Measurements from ENCODE around the gene CORO1C. TPM values are rescaled to one million over a fixed set of nuclear protein-coding genes. Genes with fewer than 3 reads are reported as not detected.
"Not testable (repeated sequence)": the region's sequence is repeated elsewhere in the genome, so short reads cannot be mapped to it uniquely, and the experiment has no call there.

The CORO1C gene
- total RNA-seq, 1 donor from 2014 or later: 380 TPM

GRCh38 chr12:108734200-108734906 lies 3.0 kb upstream of the CORO1C start:
- Mint-ChIP-seq H3K27me3 (ENCODE audit: unreplicated experiment) (peaks cover 14% of the 10 kb centered on the region), H3K4me1 (ENCODE audit: unreplicated experiment) (peaks cover 23% of the 10 kb centered on the region), H3K27ac (ENCODE audit: unreplicated experiment) (no peak overlapping the region), H3K36me3 (ENCODE audit: low read depth, unreplicated experiment) (no peaks in the 10 kb centered on the region), H3K4me3 (ENCODE audit: unreplicated experiment) (no peak overlapping the region), H3K9me3 (ENCODE audit: unreplicated experiment) (no peaks in the 10 kb centered on the region)
- TF ChIP-seq CTCF (IDR thresholded peaks at IDR 0.05; ENCODE audit: unreplicated experiment): no peak
- DNase-seq (ENCODE audit: low spot score): no peak

GRCh38 chr12:108733230-108733531 lies 1.9 kb upstream of the CORO1C start:
- peaks cover 34% of the 10 kb centered on the region for H3K4me1 Mint-ChIP-seq (ENCODE audit: unreplicated experiment)
- not testable (repeated sequence) for H3K27ac Mint-ChIP-seq (ENCODE audit: unreplicated experiment); H3K36me3 Mint-ChIP-seq (ENCODE audit: low read depth, unreplicated experiment); H3K9me3 Mint-ChIP-seq (ENCODE audit: unreplicated experiment); DNase-seq (ENCODE audit: low spot score); H3K4me3 Mint-ChIP-seq (ENCODE audit: unreplicated experiment)
- H3K27me3 Mint-ChIP-seq (ENCODE audit: unreplicated experiment): peaks cover 14% of the 10 kb centered on the region

GRCh38 chr12:108732489-108733229 lies 1.3 kb upstream of the CORO1C start:
- H3K4me3 Mint-ChIP-seq (ENCODE audit: unreplicated experiment): peak overlapping the region; percentile 95
- peaks cover 14% of the 10 kb centered on the region for H3K27me3 Mint-ChIP-seq (ENCODE audit: unreplicated experiment)
- peaks cover 39% of the 10 kb centered on the region for H3K4me1 Mint-ChIP-seq (ENCODE audit: unreplicated experiment)
- no peaks in the 10 kb centered on the region for H3K9me3 Mint-ChIP-seq (ENCODE audit: unreplicated experiment)
- H3K36me3 Mint-ChIP-seq (ENCODE audit: low read depth, unreplicated experiment): peaks cover 6% of the 10 kb centered on the region
- no peak for DNase-seq (ENCODE audit: low spot score)
- no peak for TF ChIP-seq CTCF (IDR thresholded peaks at IDR 0.05; ENCODE audit: unreplicated experiment)
- H3K27ac Mint-ChIP-seq (ENCODE audit: unreplicated experiment): peak overlapping the region; percentile 95

GRCh38 chr12:108731866-108732461 lies 646 bp upstream of the CORO1C start:
- H3K4me1 Mint-ChIP-seq (ENCODE audit: unreplicated experiment): peaks cover 46% of the 10 kb centered on the region
- peak overlapping the region; percentile 95 for H3K4me3 Mint-ChIP-seq (ENCODE audit: unreplicated experiment)
- TF ChIP-seq CTCF (IDR thresholded peaks at IDR 0.05; ENCODE audit: unreplicated experiment): no peak
- H3K9me3 Mint-ChIP-seq (ENCODE audit: unreplicated experiment): no peaks in the 10 kb centered on the region
- H3K27ac Mint-ChIP-seq (ENCODE audit: unreplicated experiment): peak overlapping the region; percentile 95
- DNase-seq (ENCODE audit: low spot score): peak; percentile 99
- peaks cover 6% of the 10 kb centered on the region for H3K36me3 Mint-ChIP-seq (ENCODE audit: low read depth, unreplicated experiment)
- H3K27me3 Mint-ChIP-seq (ENCODE audit: unreplicated experiment): peaks cover 14% of the 10 kb centered on the region

- Mint-ChIP-seq H3K4me1 (ENCODE audit: unreplicated experiment) (peaks cover 48% of the 10 kb centered on the region), H3K4me3 (ENCODE audit: unreplicated experiment) (peak overlapping the region; percentile 97), H3K27me3 (ENCODE audit: unreplicated experiment) (peaks cover 12% of the 10 kb centered on the region), H3K36me3 (ENCODE audit: low read depth, unreplicated experiment) (peaks cover 6% of the 10 kb centered on the region), H3K9me3 (ENCODE audit: unreplicated experiment) (no peaks in the 10 kb centered on the region), H3K27ac (ENCODE audit: unreplicated experiment) (peak overlapping the region; percentile 89)
- peak; percentile 65 for DNase-seq (ENCODE audit: low spot score)
- no peak for TF ChIP-seq CTCF (IDR thresholded peaks at IDR 0.05; ENCODE audit: unreplicated experiment)
Observed at GRCh38 chr12:108730365-108731104, 783 bp downstream of the CORO1C start.
